ENCODE measurements around the gene CDK8. TPM values are rescaled to one million over a fixed set of nuclear protein-coding genes. Genes with fewer than 3 reads are reported as not detected.

CDK8 gene
- total RNA-seq, 6 experiments from 2014 or later: 15.1 to 19.3 (median 17.4) TPM

- Mint-ChIP-seq H3K4me3 (no peak overlapping the region), H3K27ac (no peak overlapping the region), H3K36me3 (ENCODE audit: low read depth) (peaks cover under 1% of the 10 kb centered on the region; the same call in 1 of the 2 replicates), H3K4me1 (ENCODE audit: low read depth) (no peaks in the 10 kb centered on the region; the same call in 1 of the 2 replicates), H3K27me3 (ENCODE audit: insufficient read depth) (no peaks in the 10 kb centered on the region; the same call in 1 of the 2 replicates), H3K9me3 (no peaks in the 10 kb centered on the region)
- no peak for DNase-seq
- TF ChIP-seq CTCF (IDR thresholded peaks at IDR 0.05): no peak
Measured at GRCh38 chr13:26401069-26401468, 147.1 kb downstream of the CDK8 start.

GRCh38 chr13:26401578-26402021 is 147.7 kb downstream of the CDK8 start:
- no peaks in the 10 kb centered on the region; the same call in 1 of the 2 replicates for H3K27me3 Mint-ChIP-seq (ENCODE audit: insufficient read depth)
- no peak for DNase-seq

GRCh38 chr13:26406791-26407190 is 152.9 kb downstream of the CDK8 start:
- Mint-ChIP-seq H3K36me3 (ENCODE audit: low read depth) (peaks cover 8% of the 10 kb centered on the region; the same call in 1 of the 2 replicates), H3K27ac (no peak overlapping the region), H3K27me3 (ENCODE audit: insufficient read depth) (no peaks in the 10 kb centered on the region; the same call in none of the 2 replicates), H3K9me3 (no peaks in the 10 kb centered on the region), H3K4me3 (no peak overlapping the region), H3K4me1 (ENCODE audit: low read depth) (peaks cover 7% of the 10 kb centered on the region; the same call in 1 of the 2 replicates)
- no peak for DNase-seq
- TF ChIP-seq CTCF (IDR thresholded peaks at IDR 0.05): no peak

More at GRCh38 chr13:26401578-26402021, 147.7 kb downstream of the CDK8 start:
- H3K4me3 Mint-ChIP-seq: no peak overlapping the region
- no peaks in the 10 kb centered on the region for H3K9me3 Mint-ChIP-seq
- H3K36me3 Mint-ChIP-seq (ENCODE audit: low read depth): peaks cover 6% of the 10 kb centered on the region; the same call in 1 of the 2 replicates
- no peak overlapping the region for H3K27ac Mint-ChIP-seq
- no peak for TF ChIP-seq CTCF (IDR thresholded peaks at IDR 0.05)
- H3K4me1 Mint-ChIP-seq (ENCODE audit: low read depth): peaks cover 5% of the 10 kb centered on the region; the same call in 1 of the 2 replicates

- no peak for DNase-seq
- Mint-ChIP-seq H3K9me3 (no peaks in the 10 kb centered on the region), H3K4me3 (no peak overlapping the region), H3K27me3 (ENCODE audit: insufficient read depth) (no peaks in the 10 kb centered on the region; the same call in none of the 2 replicates), H3K4me1 (ENCODE audit: low read depth) (peaks cover 12% of the 10 kb centered on the region), H3K27ac (no peak overlapping the region), H3K36me3 (ENCODE audit: low read depth) (peaks cover 6% of the 10 kb centered on the region; the same call in 1 of the 2 replicates)
- no peak for TF ChIP-seq CTCF (IDR thresholded peaks at IDR 0.05)
Measured at GRCh38 chr13:26411206-26411605, 157.3 kb downstream of the CDK8 start.

GRCh38 chr13:26412263-26412662 is 158.3 kb downstream of the CDK8 start:
- no peak overlapping the region for H3K4me3 Mint-ChIP-seq
- DNase-seq: no peak
- no peak for TF ChIP-seq CTCF (IDR thresholded peaks at IDR 0.05)
- no peak overlapping the region for H3K27ac Mint-ChIP-seq
- peaks cover 2% of the 10 kb centered on the region; the same call in 1 of the 2 replicates for H3K27me3 Mint-ChIP-seq (ENCODE audit: insufficient read depth)
- H3K36me3 Mint-ChIP-seq (ENCODE audit: low read depth): no peaks in the 10 kb centered on the region
- peaks cover 6% of the 10 kb centered on the region; the same call in 1 of the 2 replicates for H3K4me1 Mint-ChIP-seq (ENCODE audit: low read depth)
- no peaks in the 10 kb centered on the region for H3K9me3 Mint-ChIP-seq
